ENCODE data around the gene MRPS5.

DNA sequence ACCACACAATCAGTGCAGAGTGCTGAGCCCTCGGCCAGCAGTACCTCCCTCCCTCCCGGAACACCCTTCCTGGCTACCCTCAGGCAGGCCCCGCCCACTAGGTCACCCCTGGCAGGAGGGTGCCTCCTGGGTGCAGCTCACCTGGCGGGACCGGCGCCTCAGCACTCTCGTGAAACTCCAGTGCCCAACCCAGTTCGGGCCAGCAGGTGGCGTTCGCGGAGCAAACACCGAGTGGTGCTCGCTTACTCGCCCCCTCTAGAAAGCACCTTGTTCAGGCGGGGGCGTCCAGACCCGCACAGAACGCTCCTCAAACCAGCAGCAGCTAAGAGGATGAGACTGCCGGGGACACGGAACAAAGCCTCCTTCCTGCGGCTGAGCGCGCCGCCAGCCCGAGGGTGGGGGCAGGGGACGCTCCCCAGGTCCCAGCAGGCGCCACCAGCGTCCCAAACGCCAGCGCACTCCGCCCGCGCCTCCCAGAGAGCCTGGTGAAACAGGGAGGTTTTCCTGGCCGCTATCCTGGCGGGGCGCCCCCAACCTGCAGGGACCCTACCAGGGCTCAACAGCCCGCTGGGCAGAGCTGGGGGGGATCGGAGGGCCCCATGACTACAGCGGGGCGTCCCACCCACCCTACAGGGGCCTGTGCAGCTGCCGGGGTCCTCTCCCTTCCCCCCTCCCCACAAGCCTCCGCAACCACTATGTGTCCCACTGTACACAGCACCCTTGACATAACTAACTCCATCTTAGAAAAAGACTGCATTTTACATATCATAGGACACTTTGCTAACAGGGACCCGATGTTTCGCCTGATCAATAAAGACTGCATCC lies 44.7 kb downstream of the MRPS5 start:
- TF ChIP-seq, protein P1, sequence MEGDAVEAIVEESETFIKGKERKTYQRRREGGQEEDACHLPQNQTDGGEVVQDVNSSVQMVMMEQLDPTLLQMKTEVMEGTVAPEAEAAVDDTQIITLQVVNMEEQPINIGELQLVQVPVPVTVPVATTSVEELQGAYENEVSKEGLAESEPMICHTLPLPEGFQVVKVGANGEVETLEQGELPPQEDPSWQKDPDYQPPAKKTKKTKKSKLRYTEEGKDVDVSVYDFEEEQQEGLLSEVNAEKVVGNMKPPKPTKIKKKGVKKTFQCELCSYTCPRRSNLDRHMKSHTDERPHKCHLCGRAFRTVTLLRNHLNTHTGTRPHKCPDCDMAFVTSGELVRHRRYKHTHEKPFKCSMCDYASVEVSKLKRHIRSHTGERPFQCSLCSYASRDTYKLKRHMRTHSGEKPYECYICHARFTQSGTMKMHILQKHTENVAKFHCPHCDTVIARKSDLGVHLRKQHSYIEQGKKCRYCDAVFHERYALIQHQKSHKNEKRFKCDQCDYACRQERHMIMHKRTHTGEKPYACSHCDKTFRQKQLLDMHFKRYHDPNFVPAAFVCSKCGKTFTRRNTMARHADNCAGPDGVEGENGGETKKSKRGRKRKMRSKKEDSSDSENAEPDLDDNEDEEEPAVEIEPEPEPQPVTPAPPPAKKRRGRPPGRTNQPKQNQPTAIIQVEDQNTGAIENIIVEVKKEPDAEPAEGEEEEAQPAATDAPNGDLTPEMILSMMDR (IDR thresholded peaks at IDR 0.05) = peak; percentile 82
- no peak for TF ChIP-seq EZH2 (IDR thresholded peaks at IDR 0.05; ENCODE audit: borderline replicate concordance, insufficient read depth, low read depth, low read length, poor library complexity, severe bottlenecking)

Data from B cell (primary cell).